ENCODE data around the gene MLLT11.

DNA sequence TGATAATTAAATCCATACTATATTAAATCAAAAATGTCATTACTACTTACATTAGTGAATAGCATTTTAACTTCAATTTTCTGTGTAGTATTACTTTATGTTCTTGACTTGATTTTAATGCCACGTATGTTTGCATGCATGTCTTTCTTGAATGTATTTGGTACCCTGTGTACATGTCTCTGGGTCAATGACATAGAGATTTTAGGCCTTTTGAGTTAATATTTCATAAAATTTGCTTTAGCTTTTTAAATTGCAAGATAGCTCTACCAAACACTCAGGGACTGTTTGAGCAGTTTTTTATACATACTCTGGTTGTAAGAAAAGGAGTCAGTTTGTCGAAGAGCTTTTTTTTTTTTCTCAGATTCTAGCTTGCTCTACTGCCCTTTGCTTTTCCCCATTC, 1.5 kb downstream of the MLLT11 start:
- TF ChIP-seq, protein P1, sequence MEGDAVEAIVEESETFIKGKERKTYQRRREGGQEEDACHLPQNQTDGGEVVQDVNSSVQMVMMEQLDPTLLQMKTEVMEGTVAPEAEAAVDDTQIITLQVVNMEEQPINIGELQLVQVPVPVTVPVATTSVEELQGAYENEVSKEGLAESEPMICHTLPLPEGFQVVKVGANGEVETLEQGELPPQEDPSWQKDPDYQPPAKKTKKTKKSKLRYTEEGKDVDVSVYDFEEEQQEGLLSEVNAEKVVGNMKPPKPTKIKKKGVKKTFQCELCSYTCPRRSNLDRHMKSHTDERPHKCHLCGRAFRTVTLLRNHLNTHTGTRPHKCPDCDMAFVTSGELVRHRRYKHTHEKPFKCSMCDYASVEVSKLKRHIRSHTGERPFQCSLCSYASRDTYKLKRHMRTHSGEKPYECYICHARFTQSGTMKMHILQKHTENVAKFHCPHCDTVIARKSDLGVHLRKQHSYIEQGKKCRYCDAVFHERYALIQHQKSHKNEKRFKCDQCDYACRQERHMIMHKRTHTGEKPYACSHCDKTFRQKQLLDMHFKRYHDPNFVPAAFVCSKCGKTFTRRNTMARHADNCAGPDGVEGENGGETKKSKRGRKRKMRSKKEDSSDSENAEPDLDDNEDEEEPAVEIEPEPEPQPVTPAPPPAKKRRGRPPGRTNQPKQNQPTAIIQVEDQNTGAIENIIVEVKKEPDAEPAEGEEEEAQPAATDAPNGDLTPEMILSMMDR (IDR thresholded peaks at IDR 0.05): no peak
- TF ChIP-seq POLR2A (IDR thresholded peaks at IDR 0.05) (no peak), EP300 (IDR thresholded peaks at IDR 0.05) (no peak), POLR2AphosphoS5 (IDR thresholded peaks at IDR 0.05) (no peak)

All from suprapubic skin (tissue), 4 donors.